Stimulated activated CD8-positive, alpha-beta memory T cell treated with anti-CD3 and anti-CD28 coated beads, Interleukin-7, amount 100 ng/mL, for 48 hours (primary cell): ENCODE measurements around the gene SLC6A16.
"Not testable (repeated sequence)": the region's sequence is repeated elsewhere in the genome, so short reads cannot be mapped to it uniquely, and the experiment has no call there.

Experiments
- DNase-seq, 2 donors: peaks; one replicate each; pipeline ENCODE4 v3.0.0-alpha.2; 2020; ENCODE audit warnings: low read depth in 1 of 2; ENCODE audit errors: extremely low read depth in 1 of 2

Gene SLC6A16

DNA sequence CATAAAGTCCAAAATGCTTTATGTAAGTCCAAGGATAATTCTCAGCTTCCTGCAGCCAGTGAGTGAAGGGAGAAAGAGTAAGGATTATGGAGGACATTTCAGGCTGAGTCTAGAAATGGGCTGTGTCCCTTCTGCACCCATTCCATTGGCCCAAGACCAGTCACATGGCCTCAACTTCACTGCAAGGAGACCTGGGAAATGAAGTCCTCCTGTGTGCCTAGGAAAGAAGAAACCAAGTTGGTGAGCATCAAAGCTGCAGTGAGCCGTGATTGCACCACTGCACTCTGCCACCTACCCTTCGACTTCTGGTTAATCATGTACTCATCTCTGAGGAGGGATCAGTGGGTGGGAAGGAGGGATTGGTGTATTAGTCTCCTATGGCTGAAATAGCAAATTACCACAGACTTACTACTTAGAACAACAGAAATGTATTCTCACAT lies 6.6 kb upstream of the SLC6A16 start:
- peak in 1 of 2 donors; percentile 56 for DNase-seq

DNA sequence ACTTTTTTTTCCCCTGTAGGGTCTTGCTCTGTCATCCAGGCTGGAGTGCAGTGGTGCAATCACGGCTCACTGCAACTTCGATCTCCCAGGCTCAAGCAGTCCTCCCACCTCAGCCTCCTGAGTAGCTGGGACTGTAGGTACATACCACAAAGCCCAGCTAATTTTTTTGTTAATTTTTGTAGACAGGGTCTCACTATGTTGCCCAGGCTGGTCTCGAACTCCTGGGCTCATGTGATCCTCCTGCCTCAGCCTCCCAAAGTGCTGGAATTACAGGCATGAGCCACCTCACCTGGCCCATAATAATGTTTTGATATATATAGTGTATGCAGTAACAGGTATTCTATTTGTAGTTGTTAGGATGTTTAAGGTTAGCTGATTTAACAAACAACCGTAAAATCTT lies 6.2 kb upstream of the SLC6A16 start:
- not testable (repeated sequence) for DNase-seq

DNA sequence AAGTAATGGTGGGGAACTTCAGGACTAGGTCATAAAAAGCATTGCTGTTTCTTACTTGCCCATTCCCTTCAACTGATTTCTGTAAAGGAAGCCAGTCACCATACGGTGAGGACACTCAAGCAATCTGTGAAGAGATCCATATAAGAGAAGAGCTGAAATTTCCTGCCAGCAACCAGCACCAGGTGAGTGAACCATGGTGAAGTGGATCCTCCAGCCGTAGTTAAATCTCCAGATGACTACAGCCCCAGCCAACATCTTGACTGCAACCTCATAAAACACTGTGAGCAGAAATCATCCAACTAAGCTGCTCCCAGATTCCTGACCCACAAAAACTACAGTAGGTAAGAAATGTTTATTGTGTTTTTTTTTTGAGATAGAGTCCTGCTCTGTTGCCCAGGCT lies 3.8 kb upstream of the SLC6A16 start:
- DNase-seq: no peak

DNA sequence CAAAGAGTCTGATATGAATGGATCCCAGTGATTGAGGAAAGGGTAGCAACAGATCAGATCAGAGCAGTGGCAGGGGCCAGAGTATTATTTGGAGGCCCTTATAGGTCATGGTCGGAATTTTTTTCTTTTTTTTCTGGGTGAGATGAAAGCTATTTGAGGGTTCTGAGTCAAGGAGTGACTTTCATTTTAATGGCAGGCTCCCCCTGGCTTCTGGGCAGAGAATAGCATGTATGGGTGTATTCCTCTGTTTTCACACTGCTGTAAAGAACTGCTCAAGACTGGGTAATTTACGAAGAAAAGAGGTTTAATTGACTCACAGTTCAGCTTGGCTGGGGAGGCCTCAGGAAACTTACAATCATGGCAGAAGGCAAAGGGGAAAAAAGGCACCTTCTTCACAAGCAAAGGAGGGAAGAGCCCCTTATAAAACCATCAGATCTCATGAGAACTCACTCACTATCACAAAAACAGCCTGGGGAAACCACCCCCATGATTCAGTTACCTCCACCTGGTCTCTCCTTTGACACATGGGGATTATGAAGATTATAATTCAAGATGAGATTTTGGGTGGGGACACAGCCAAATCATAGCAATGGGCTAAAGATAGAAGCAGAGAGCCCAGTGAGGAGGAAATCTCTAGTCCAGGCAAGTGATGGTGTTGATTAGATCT lies 3.0 kb upstream of the SLC6A16 start:
- peak in 1 of 2 donors; percentile 29 for DNase-seq

DNA sequence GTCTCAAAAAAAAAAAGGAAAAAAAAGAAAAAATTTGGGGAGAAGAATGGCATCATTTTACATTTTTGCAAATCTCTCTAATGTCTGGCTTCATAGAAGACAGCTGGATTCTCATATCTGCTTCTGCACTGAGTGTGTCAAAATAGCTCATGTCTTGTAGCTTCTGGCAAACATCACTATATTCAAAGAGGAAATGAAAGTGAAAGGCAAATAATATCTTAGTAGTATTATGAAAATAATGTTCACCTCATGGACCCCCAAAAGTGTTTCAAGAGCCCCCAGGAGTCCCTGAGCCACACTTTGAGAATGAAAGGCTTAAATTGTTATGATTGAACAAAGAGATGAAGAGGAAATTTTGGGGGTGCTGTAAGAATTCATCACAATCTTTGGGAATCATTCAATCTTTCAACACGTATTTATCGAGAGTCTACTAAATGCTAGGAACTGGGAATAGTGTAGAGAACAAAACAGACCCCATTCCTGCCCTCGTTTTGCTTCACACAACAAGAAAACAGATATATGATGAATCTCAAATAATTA lies 1.2 kb upstream of the SLC6A16 start:
- DNase-seq: no peak

DNA sequence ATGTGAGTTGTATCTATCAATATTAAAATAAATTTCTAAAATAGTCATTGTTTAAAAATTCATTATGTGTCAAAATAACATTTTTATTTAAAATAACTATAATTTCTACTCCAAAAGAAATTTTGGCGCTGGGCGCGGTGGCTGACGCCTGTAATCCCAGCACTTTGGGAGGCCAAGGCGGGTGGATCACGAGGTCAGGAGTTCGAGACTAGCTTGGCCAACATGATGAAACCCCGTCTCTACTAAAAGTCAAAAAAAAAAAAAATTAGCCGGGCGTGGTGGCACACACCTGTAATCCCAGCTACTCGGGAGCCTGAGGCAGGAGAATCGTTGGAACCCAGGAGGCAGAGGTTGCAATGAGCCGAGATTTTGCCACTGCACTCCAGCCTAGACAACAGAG lies 765 bp upstream of the SLC6A16 start:
- not testable (repeated sequence) for DNase-seq

DNA sequence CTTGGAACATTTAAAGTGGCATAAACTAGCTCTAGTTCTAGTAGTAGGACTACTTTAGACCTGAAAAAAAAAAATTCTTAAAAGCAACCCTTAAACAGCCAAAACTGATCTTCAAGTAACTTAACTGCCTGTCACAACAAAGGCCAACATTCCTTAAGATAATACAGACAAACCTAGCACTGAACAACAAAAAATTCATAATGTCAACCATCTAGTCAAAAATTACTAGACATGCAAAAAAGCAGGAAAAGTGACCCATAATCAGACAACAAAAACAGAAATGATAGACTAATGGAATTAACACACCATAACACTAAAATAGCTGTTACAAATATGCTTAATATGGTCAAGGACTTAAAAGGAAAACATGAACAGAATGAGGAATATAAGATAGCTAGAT lies 6.7 kb downstream of the SLC6A16 start:
- no peak for DNase-seq

DNA sequence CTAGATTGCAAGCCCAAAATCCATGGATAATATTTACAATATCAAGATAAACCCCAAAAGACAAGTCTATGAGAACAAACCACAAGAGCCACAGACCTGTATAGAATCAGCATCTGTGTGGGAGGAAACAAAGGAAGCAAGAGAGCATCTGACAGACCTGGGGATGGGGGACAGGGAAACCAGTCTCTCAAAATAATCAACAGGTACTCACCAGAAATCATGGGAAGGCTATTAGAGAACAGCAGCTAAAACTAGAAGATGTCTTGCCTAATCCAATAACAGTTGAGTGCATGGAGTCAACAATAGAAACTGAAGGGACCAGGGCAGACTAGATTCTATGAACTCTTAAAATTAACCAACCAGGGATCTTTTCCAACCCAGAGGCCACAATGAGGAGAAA lies 8.7 kb downstream of the SLC6A16 start:
- no peak for DNase-seq

DNA sequence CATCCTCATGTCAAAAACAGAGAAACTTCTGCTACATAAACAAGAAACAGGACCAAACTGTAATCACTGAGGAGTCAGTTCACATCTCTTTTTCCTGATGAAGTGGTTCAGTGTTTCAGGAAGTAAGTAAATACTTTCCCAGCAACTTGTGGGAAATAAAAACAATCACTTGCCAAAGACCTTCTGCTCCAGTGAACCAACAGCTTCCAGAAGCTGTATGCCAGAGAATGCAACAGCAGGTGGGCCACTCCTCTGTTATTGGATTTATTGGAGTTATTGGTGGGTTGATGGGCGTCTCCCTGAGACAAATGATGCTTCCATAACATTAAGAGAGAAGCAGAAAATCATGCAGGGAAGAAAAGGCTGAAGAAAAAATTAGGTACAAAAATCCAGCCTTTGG lies 9.9 kb downstream of the SLC6A16 start:
- no peak for DNase-seq

DNA sequence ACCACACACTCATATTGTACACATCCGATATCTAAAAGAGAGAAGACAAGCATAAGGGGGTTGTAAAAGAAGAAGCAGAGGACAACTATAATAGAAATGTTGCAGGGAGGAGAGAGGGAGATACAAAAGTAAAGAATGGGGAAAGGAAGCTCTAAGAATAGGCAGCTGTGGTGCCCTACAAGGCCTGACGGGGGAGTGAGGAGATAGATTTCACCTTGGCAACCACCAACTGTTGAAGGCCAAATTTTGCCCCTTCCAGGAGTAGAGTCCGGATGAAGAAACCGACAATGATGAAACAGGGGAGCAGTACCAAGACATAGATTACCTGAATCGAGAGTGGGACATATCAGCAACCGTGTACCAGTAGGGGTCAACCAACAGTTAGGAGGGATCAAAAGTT lies 15.9 kb downstream of the SLC6A16 start:
- no peak for DNase-seq

DNA sequence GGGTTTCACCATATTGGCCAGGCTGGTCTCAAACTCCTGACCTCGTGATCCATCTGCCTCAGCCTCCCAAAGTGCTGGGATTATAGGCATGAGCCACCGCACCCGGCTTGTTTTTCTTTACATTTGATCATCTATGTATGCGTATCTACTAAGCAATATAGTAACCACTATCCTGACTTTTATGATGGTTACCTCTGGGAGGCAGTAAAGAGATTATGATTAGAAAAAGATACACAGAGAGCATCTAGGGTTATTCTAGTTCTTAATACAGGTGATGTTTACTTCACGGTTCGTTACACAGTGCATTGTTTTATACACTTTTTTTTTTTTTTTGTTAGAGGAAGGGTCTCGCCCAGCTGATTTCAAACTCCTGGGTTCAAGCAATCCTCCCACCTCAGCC lies 18.3 kb downstream of the SLC6A16 start:
- not testable (repeated sequence) for DNase-seq

DNA sequence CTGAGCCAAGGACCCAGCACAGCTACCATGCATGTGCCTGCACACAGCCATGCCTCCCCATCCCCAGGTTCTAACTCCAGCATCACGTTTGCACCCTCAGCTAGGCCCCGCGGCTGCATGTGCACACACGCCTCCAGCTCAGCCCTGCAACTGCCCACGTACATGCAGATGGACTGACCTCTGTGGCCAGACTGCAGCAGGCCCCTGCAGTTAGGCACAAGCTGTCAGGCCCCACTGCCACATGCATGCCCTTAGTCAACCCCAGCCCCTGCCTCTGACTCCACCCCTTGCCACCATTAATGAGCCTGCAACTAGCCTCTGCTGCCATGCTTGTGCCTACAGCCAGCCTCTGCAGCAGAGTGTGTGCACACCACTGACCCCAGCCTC lies 23.1 kb downstream of the SLC6A16 start:
- DNase-seq: no peak

DNA sequence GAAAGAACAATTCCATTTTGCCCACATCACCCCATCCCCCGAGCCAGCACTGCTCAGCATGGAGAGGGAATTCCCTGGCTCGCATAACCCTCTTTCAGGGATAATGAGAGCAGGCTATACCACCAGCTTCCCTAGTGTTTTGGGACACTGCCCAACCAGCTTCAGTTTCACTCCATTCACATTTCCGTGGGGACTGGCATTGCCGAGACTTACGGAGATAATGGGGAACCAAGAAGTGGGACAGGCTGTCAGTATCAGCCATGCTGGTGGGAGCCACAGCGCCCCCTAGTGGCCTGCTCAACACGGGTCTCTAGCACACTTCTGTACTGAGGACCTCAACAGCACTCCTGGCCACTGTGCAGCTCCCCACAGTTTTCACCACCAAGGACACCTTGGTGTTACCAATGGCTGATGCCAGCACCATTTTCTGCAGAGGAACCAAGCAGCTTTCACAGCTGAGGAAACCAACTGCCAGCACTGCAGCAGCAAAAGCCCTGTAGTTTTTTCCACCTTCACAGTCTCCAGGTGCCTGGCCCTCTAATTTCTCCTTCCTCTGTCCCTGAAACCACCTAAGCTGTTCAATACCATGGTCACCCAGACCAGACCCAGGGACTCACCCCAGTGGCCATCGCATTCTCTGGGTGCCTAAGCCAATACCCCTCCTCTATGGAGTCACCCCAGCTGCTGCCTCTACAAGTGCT lies 23.7 kb downstream of the SLC6A16 start:
- peak; percentile 44 to 74 for DNase-seq

DNA sequence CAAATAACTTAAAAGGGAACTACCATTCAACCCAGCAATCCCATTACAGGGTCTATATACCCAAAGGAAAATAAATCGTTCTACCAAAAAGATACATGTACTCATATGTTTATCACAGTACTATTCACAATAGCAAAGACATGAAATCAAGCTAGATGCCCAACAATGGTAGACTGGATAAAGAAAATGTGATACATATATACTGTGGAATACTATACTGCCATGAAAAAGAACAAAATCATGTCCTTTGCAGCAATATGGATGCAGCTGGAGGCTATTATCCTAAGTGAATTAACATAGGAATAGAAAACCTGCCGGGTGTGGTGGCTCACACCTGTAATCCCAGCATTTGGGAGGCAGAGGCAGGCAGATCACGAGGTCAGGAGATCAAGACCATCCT lies 26.3 kb downstream of the SLC6A16 start:
- DNase-seq: not testable (repeated sequence)

DNA sequence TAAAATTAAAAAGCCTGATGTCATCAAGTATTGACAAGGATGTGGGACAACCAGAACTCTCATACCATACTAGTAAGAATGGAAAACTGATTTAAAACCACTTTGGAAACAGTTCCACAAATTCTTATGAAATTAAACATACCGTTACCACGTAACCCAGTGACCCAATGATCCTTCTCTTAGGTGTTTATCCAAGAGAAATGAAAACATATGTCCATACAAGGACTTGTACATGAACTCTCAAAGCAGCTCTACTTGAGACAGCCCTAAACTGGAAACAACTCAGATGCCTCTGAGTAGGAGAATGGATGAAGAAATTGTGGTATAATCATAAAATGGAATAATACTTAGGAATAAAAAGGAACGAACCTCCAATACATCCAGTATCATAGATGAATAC lies 27.6 kb downstream of the SLC6A16 start:
- DNase-seq: no peak

DNA sequence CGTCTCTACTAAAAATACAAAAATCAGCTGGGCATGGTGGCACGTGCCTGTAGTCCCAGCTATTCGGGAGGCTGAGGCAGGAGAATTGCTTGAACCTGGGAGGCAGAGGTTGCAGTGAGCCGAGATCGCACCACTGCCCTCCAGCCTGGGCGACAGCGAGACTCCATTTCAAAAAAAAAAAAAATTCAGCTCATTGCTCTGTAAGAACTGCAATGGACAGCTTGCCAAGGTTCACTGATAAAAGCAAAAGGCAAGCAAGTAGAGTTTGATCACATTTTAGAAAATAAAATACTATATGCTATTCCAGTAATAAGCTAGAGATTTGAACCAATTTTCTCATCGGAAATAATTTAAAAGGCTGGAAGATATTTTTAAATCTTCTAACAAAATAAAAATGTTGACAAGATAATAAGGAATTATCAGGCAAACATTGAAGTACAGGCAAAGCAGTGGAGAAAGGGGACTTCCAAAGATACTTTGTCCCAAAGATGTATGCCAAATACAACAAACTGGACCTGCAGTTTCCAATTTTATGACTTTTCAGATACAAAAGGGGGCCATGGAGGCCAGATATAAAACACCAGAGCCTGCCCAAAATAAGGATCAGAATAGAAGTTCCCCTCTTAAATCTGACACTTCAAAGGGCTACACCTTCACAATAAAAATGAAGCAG lies 29.6 kb downstream of the SLC6A16 start:
- no peak for DNase-seq

DNA sequence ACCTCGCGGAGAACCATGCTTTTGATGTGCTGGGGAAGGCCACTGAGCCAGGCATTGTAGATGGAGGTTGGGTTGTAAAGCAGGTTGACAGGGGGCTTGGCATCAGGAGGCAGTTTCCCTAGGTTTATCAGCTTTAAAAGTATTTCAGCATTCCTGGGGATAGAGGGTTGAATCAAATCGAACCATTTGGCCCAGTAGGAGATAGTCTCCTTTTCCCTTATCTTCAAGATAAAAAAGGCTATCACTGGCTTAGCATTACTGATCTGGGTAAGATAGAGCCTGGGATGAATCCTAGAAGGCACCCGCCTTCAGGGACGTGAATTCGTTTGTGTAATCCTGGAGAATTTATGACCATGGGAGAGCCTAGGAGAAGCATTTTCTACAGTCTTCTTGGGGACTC lies 30.6 kb downstream of the SLC6A16 start:
- no peak for DNase-seq

DNA sequence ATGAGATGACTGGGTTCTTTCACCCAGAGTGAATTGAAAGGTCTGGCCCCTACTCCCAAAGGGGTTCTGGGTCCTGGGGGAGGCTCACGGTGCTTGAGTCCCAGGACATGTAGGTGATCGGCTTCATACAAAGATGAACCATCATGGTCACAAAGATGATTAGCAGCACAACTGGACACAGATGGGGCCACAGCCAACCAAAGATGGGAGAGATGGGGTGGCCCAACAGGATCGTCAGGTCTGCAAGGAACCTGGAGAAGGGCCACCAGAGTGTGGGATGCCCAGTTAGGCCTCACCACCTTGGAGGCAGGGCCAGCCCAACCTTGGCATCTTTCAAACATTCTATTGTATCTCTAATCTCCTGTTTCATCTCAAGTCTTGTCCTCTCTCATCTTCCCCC lies 34.5 kb downstream of the SLC6A16 start:
- DNase-seq: no peak

DNA sequence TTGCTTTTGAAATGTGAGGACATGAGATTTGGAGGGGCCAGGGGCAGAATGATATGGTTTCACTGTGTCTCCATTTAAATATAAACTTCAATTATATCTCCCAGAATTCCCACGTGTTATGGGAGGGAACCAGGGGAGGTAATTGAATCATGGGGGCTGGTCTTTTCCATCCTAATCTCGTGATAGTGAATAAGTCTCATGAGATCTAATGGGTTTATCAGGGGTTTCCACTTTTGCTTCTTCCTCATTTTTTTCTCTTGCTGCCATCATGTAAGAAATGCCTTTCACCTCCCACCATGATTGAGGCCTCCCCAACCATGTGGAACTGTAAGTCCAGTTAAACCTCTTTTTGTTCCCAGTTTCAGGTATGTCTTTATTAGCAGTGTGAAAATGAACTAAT lies 35.7 kb downstream of the SLC6A16 start:
- not testable (repeated sequence) for DNase-seq

DNA sequence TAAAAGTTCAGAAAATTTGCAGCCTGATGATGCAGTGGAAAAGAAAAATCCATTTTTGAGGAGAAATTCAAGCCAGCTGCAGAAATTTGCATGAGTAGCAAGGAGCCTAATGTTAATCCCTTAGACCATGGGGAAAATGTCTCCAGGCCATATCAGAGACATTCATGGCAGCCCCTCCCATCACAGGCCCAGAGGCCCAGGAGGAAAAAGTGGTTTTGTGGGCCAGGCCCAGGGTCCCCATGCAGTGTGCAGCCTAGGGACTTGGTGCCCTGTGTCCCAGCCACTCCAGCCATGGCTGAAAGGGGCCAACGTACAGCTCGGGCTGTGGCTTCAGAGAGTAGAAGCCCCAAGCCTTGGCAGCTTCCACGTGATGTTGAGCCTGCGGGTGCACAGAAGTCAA lies 36.8 kb downstream of the SLC6A16 start:
- DNase-seq: not testable (repeated sequence)

DNA sequence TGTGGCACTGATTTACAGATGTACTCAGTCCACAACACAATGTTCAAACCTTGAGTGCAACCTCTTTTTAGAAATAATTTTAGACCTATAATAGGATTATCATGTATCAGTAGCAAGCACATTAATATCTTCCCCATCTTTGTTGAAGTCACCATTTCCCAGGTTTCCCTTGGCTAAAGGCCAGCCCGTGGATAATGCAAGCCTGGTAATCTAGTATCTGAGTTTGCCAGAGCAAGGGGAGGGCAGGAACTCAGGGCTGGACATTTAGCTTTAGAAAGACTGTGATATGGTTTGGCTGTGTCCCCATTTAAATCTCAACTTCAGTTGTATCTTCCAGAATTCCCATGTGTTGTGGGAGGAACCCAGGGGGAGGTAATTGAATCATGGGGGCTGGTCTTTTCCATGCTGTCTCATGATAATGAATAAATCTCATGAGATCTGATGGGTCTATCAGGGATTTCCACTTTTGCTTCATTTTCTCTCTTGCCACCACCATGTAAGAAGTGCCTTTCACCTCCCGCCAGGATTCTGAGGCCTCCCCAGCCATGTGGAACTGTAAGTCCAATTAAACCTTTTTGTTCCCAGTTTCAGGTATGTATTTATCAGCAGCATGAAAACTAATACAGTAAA lies 37.7 kb downstream of the SLC6A16 start:
- no peak for DNase-seq
